ENCODE results near the gene KLF13. TPM values are rescaled to one million over a fixed set of nuclear protein-coding genes. Genes with fewer than 3 reads are reported as not detected.

KLF13 gene
- polyA plus RNA-seq, 1 donor (not counting 4 experiments of a cell fraction or from before 2014, with no cell fraction given): 66.7 TPM

DNA sequence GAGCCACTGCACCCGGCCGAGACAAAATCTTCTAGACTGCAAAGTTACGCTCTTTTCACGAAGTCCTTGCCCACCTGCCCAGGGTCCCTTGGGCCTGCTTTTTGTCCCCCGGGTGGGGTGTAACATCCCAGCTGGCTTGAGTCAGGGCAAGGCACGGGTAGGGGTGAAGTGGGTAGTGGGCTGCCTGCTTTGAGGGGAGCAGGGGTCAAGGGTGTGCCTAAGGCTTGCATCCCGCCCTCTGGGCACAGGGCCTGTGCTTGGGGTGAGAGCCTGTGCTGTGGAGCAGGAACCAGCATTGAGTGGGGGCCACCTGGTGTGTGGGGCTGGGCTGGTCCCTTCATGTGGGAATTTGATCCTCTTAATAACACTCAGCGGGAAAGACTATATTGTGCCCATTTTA is 74.6 kb downstream of the KLF13 start:
- H3K79me2 ChIP-seq (ENCODE audit: control insufficient read depth, insufficient read depth, low read length): no peaks in the 10 kb centered on the region
- H3K36me3 ChIP-seq (ENCODE audit: control insufficient read depth in 2 of 2, extremely low read depth in 1 of 2, insufficient read depth in 2 of 2, low read length in 2 of 2): no peaks in the 10 kb centered on the region
- no peaks in the 10 kb centered on the region for H4K20me1 ChIP-seq (ENCODE audit: control insufficient read depth, extremely low read depth, insufficient read depth, low read length)
- H3K4me1 ChIP-seq (ENCODE audit: control insufficient read depth, extremely low read depth, insufficient read depth, low read length): peaks cover 57% of the 10 kb centered on the region
- H3K4me3 ChIP-seq (ENCODE audit: control insufficient read depth in 2 of 3, extremely low read depth in 1 of 3, insufficient read depth in 2 of 3, low read depth in 1 of 3, low read length in 3 of 3): no peak overlapping the region
- TF ChIP-seq, protein P1, sequence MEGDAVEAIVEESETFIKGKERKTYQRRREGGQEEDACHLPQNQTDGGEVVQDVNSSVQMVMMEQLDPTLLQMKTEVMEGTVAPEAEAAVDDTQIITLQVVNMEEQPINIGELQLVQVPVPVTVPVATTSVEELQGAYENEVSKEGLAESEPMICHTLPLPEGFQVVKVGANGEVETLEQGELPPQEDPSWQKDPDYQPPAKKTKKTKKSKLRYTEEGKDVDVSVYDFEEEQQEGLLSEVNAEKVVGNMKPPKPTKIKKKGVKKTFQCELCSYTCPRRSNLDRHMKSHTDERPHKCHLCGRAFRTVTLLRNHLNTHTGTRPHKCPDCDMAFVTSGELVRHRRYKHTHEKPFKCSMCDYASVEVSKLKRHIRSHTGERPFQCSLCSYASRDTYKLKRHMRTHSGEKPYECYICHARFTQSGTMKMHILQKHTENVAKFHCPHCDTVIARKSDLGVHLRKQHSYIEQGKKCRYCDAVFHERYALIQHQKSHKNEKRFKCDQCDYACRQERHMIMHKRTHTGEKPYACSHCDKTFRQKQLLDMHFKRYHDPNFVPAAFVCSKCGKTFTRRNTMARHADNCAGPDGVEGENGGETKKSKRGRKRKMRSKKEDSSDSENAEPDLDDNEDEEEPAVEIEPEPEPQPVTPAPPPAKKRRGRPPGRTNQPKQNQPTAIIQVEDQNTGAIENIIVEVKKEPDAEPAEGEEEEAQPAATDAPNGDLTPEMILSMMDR (optimal IDR thresholded peaks at IDR 0.05 in 1 of 3, IDR thresholded peaks at IDR 0.05 in 1 of 3, conservative IDR thresholded peaks at IDR 0.05 in 1 of 3; ENCODE audit: extremely low read depth in 1 of 3, insufficient read depth in 2 of 3, low read length in 3 of 3): no peak
- no peak for TF ChIP-seq EZH2 (IDR thresholded peaks at IDR 0.05; ENCODE audit: low read length)
- H3K9ac ChIP-seq (ENCODE audit: control insufficient read depth, extremely low read depth, insufficient read depth, low read length): no peak overlapping the region
- FAIRE-seq (no peak), DNase-seq (ENCODE audit: low read depth, low spot score) (no peak)
- no peaks in the 10 kb centered on the region for H3K9me3 ChIP-seq (ENCODE audit: control insufficient read depth, low read depth, low read length)
- no peak overlapping the region for H2AFZ ChIP-seq (ENCODE audit: control insufficient read depth, low read length)
- H3K27me3 ChIP-seq (ENCODE audit: control insufficient read depth, extremely low read depth, insufficient read depth, low read length): no peaks in the 10 kb centered on the region
- dilution Hi-C loops (cut with MboI; ENCODE audit: extremely low pct_ligation_motif_present, low sequenced_read_pairs): no loop called here
- no peak overlapping the region for H3K27ac ChIP-seq (ENCODE audit: control insufficient read depth, insufficient read depth, low read length)
- H3K4me2 ChIP-seq (ENCODE audit: control insufficient read depth, extremely low read depth, insufficient read depth, low read depth, low read length): no peak overlapping the region
- H3K9me1 ChIP-seq (ENCODE audit: control insufficient read depth, extremely low read depth, insufficient read depth, low read length): no peaks in the 10 kb centered on the region

GRCh38 chr15:31402003-31402402 is 75.4 kb downstream of the KLF13 start:
- Histone ChIP-seq H3K9me3 (ENCODE audit: control insufficient read depth, low read depth, low read length) (no peaks in the 10 kb centered on the region), H3K4me2 (ENCODE audit: control insufficient read depth, extremely low read depth, insufficient read depth, low read depth, low read length) (no peak overlapping the region), H3K9me1 (ENCODE audit: control insufficient read depth, extremely low read depth, insufficient read depth, low read length) (no peaks in the 10 kb centered on the region), H3K9ac (ENCODE audit: control insufficient read depth, extremely low read depth, insufficient read depth, low read length) (no peak overlapping the region), H2AFZ (ENCODE audit: control insufficient read depth, low read length) (no peak overlapping the region), H3K4me1 (ENCODE audit: control insufficient read depth, extremely low read depth, insufficient read depth, low read length) (peaks cover 54% of the 10 kb centered on the region), H3K79me2 (ENCODE audit: control insufficient read depth, insufficient read depth, low read length) (no peaks in the 10 kb centered on the region), H4K20me1 (ENCODE audit: control insufficient read depth, extremely low read depth, insufficient read depth, low read length) (no peaks in the 10 kb centered on the region), H3K27ac (ENCODE audit: control insufficient read depth, insufficient read depth, low read length) (no peak overlapping the region), H3K4me3 (ENCODE audit: control insufficient read depth in 2 of 3, extremely low read depth in 1 of 3, insufficient read depth in 2 of 3, low read depth in 1 of 3, low read length in 3 of 3) (no peak overlapping the region), H3K36me3 (ENCODE audit: control insufficient read depth in 2 of 2, extremely low read depth in 1 of 2, insufficient read depth in 2 of 2, low read length in 2 of 2) (no peaks in the 10 kb centered on the region), H3K27me3 (ENCODE audit: control insufficient read depth, extremely low read depth, insufficient read depth, low read length) (no peaks in the 10 kb centered on the region)
- FAIRE-seq (no peak), DNase-seq (ENCODE audit: low read depth, low spot score) (no peak)
- TF ChIP-seq, protein P1 (optimal IDR thresholded peaks at IDR 0.05 in 1 of 3, IDR thresholded peaks at IDR 0.05 in 1 of 3, conservative IDR thresholded peaks at IDR 0.05 in 1 of 3; ENCODE audit: extremely low read depth in 1 of 3, insufficient read depth in 2 of 3, low read length in 3 of 3): no peak
- TF ChIP-seq EZH2 (IDR thresholded peaks at IDR 0.05; ENCODE audit: low read length): no peak
- dilution Hi-C loops (cut with MboI; ENCODE audit: extremely low pct_ligation_motif_present, low sequenced_read_pairs): no loop called here
